ENCODE measurements around the gene ATRIP.

DNA sequence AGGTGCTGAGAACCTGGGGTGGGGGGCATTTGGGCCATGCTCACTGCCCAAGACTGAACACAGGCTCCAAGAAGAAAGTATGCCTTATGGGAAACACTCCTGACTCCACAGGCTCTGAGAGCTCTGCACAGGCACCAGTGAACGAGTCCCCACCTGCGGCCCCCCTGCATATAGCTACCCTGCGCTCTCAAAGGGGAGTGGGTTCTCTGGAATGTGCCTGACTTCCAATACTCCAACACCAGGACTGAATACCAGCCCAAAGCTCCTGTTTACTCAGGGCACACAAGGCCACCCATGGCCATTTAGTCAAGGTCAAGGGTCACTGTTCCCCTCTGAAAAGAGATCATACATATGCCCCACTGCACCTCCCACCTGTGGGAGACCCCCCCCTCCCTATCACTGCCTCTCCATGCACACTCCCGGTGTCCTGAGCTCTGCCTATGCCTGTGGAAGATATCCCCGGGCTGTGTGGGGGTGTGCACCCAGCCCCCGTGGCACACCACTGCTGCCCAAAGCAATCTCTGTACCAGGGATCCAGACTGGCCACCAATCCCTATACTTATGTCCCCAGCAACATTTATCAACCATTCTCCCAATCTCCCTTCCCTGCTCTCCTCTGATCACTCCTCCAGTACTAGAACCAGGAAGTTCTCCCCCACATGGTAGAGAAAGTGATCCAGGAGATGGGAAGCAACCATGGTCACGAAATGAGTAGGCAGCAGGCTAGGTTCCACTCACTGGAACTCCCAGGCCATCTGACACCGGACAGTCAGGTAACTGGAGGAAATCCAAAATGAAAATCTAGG, 15.1 kb upstream of the ATRIP start:
- TF ChIP-seq, protein P1, sequence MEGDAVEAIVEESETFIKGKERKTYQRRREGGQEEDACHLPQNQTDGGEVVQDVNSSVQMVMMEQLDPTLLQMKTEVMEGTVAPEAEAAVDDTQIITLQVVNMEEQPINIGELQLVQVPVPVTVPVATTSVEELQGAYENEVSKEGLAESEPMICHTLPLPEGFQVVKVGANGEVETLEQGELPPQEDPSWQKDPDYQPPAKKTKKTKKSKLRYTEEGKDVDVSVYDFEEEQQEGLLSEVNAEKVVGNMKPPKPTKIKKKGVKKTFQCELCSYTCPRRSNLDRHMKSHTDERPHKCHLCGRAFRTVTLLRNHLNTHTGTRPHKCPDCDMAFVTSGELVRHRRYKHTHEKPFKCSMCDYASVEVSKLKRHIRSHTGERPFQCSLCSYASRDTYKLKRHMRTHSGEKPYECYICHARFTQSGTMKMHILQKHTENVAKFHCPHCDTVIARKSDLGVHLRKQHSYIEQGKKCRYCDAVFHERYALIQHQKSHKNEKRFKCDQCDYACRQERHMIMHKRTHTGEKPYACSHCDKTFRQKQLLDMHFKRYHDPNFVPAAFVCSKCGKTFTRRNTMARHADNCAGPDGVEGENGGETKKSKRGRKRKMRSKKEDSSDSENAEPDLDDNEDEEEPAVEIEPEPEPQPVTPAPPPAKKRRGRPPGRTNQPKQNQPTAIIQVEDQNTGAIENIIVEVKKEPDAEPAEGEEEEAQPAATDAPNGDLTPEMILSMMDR (IDR thresholded peaks at IDR 0.05; ENCODE audit: control extremely low read depth in 1 of 3, insufficient read depth in 1 of 3, low read depth in 1 of 3, low read length in 3 of 3): no peak
- TF ChIP-seq RFX5 (IDR thresholded peaks at IDR 0.05; ENCODE audit: borderline replicate concordance, low read depth, low read length) (no peak), EGR1 (IDR thresholded peaks at IDR 0.05; ENCODE audit: borderline replicate concordance, low read depth, low read length) (no peak), POLR2A (IDR thresholded peaks at IDR 0.05; ENCODE audit: control extremely low read depth in 1 of 2, low read depth in 2 of 2, low read length in 2 of 2) (no peak), POLR2AphosphoS5 (IDR thresholded peaks at IDR 0.05; ENCODE audit: low read depth, low read length) (no peak), YY1 (IDR thresholded peaks at IDR 0.05; ENCODE audit: low read depth, low read length) (no peak), RXRA (IDR thresholded peaks at IDR 0.05; ENCODE audit: insufficient read depth, low read depth, low read length) (no peak), CBX8 (IDR thresholded peaks at IDR 0.05; ENCODE audit: borderline replicate concordance, low read depth, low read length) (no peak), FOSL1 (IDR thresholded peaks at IDR 0.05; ENCODE audit: insufficient read depth, low read depth, low read length) (no peak), NRF1 (IDR thresholded peaks at IDR 0.05; ENCODE audit: low read depth, low read length) (no peak), CHD2 (IDR thresholded peaks at IDR 0.05; ENCODE audit: low read length) (no peak), SIX5 (IDR thresholded peaks at IDR 0.05; ENCODE audit: low read depth, low read length) (no peak)
- TF ChIP-seq, protein P2, sequence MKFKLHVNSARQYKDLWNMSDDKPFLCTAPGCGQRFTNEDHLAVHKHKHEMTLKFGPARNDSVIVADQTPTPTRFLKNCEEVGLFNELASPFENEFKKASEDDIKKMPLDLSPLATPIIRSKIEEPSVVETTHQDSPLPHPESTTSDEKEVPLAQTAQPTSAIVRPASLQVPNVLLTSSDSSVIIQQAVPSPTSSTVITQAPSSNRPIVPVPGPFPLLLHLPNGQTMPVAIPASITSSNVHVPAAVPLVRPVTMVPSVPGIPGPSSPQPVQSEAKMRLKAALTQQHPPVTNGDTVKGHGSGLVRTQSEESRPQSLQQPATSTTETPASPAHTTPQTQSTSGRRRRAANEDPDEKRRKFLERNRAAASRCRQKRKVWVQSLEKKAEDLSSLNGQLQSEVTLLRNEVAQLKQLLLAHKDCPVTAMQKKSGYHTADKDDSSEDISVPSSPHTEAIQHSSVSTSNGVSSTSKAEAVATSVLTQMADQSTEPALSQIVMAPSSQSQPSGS (IDR thresholded peaks at IDR 0.05; ENCODE audit: low read length): no peak

Measured in H1 (cell line).